RWPE2 (cell line): ENCODE measurements around the gene DNAJA4.

Source experiments
- ATAC-seq: fragments of 200-7000 bp; cut with Tn5 transposase; 3 replicates; pipeline ENCODE4 v1.9.1; 2021; ENCODE audit warnings: low read depth
- DNase-seq: peaks from one replicate; pipeline ENCODE4 v3.0.0-alpha.2; 2020; ENCODE audit warnings: low spot score
- H3K27ac ChIP-seq: fragments of 450-650 bp; 2 replicates; pipeline ENCODE4 v1.5.1; 2017; ENCODE audit warnings: mild to moderate bottlenecking; ENCODE audit not compliant: poor library complexity, severe bottlenecking
- H3K27me3 ChIP-seq: fragments of 250-450 bp; sonication (Bioruptor Pico); 2 replicates; pipeline ENCODE4 v1.5.1; 2021; ENCODE audit warnings: mild to moderate bottlenecking, moderate library complexity; ENCODE audit not compliant: insufficient read depth, poor library complexity, severe bottlenecking
- H3K36me3 ChIP-seq: fragments of 250-450 bp; sonication (Bioruptor Pico); 2 replicates; pipeline ENCODE4 v1.5.1; 2020; ENCODE audit warnings: low read depth, mild to moderate bottlenecking, moderate library complexity
- H3K4me1 ChIP-seq: fragments of 250-450 bp; sonication (Bioruptor Pico); 2 replicates; pipeline ENCODE4 v1.5.1; 2021; ENCODE audit warnings: mild to moderate bottlenecking, moderate library complexity; ENCODE audit not compliant: insufficient read depth, poor library complexity, severe bottlenecking
- H3K4me3 ChIP-seq: fragments of 250-450 bp; sonication (Bioruptor Pico); 2 replicates; pipeline ENCODE4 v1.5.1; 2021; ENCODE audit warnings: mild to moderate bottlenecking, moderate library complexity; ENCODE audit not compliant: severe bottlenecking
- H3K9me3 ChIP-seq: fragments of 250-450 bp; sonication (Bioruptor Pico); 2 replicates; pipeline ENCODE4 v1.5.1; 2021; ENCODE audit warnings: mild to moderate bottlenecking, moderate library complexity; ENCODE audit not compliant: severe bottlenecking
- TF ChIP-seq, protein P1 (sequence below): fragments of 450-650 bp; IDR thresholded peaks from one replicate; pipeline ENCODE4 v1.5.1; 2017; ENCODE audit warnings: mild to moderate bottlenecking, moderate library complexity; ENCODE audit not compliant: poor library complexity, severe bottlenecking

Gene DNAJA4

DNA sequence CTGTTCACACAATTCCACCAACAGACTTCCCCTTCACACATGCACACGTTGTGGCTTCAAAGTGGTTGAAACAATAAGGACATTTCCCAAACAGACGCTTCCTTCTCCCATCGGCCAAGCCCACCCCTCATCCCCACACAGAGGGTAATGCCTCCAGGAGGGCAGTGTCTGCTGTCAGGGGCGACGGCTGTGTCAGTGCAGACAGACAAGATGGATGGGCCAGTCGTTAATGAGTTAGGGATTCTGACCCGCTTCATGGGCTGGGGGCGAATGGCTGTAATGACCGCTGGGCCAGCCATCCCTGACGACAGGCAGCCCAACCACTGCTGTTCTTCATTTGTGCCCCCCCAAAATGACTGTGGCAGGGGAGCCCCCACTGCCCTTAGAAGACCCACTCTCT, 55.2 kb downstream of the DNAJA4 start:
- H3K4me1 ChIP-seq = peaks cover 3% of the 10 kb centered on the region
- H3K27ac ChIP-seq = no peak overlapping the region
- H3K4me3 ChIP-seq = no peak overlapping the region
- no peak for DNase-seq
- H3K27me3 ChIP-seq = no peaks in the 10 kb centered on the region
- no peak for ATAC-seq
- no peaks in the 10 kb centered on the region for H3K36me3 ChIP-seq
- TF ChIP-seq, protein P1, sequence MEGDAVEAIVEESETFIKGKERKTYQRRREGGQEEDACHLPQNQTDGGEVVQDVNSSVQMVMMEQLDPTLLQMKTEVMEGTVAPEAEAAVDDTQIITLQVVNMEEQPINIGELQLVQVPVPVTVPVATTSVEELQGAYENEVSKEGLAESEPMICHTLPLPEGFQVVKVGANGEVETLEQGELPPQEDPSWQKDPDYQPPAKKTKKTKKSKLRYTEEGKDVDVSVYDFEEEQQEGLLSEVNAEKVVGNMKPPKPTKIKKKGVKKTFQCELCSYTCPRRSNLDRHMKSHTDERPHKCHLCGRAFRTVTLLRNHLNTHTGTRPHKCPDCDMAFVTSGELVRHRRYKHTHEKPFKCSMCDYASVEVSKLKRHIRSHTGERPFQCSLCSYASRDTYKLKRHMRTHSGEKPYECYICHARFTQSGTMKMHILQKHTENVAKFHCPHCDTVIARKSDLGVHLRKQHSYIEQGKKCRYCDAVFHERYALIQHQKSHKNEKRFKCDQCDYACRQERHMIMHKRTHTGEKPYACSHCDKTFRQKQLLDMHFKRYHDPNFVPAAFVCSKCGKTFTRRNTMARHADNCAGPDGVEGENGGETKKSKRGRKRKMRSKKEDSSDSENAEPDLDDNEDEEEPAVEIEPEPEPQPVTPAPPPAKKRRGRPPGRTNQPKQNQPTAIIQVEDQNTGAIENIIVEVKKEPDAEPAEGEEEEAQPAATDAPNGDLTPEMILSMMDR = no peak
- no peaks in the 10 kb centered on the region for H3K9me3 ChIP-seq

DNA sequence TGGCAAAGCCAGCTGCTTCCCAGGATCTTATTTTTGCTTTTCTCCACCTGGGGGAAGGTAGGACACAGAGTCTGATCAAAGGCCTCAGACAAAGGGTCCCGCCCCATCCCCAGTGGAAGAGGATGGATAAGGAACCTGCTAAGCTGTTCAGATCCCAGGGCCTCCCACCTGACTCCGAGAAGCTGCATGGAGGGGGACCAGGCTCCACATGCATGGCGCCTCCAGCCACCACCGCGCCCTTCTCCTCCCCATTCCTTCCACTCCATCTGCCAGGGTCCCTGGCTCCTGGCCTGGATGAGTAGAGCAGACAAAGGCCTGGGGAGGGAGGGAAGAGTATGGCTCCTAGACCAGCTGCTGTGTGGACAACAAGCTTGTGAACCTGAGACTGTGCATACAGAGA, 55.8 kb downstream of the DNAJA4 start:
- H3K4me1 ChIP-seq = peaks cover 3% of the 10 kb centered on the region
- no peaks in the 10 kb centered on the region for H3K36me3 ChIP-seq
- H3K27me3 ChIP-seq = no peaks in the 10 kb centered on the region
- H3K27ac ChIP-seq = no peak overlapping the region
- ATAC-seq = no peak
- TF ChIP-seq, protein P1 = no peak
- no peak for DNase-seq
- no peak overlapping the region for H3K4me3 ChIP-seq
- H3K9me3 ChIP-seq = no peaks in the 10 kb centered on the region

DNA sequence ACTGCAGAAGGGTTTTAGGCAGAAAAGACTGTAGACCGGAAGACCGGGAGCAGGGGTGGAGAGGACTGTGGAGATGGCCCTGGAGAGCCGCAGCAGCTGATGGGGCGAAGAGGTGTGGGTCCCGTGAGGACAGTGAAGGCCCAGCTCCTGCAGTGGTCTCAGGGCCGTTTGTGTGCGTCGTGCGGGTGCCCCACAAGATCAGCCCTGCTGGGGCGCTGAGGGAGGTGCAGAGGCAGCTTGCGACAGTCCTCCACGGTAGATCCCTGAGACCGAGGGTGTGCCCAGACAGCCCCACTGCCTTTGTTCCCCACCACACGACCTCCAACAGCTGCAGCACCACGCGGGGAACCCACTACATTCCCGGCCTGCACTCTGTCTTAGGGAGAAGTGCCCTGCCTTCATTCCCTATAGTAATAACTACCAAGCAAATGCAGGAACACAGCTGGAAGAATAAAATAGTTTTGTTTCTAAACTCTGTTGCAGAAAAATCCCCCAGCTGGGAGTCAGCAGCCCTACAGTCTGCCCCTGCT, 56.7 kb downstream of the DNAJA4 start:
- no peaks in the 10 kb centered on the region for H3K27me3 ChIP-seq
- no peak for ATAC-seq

DNA sequence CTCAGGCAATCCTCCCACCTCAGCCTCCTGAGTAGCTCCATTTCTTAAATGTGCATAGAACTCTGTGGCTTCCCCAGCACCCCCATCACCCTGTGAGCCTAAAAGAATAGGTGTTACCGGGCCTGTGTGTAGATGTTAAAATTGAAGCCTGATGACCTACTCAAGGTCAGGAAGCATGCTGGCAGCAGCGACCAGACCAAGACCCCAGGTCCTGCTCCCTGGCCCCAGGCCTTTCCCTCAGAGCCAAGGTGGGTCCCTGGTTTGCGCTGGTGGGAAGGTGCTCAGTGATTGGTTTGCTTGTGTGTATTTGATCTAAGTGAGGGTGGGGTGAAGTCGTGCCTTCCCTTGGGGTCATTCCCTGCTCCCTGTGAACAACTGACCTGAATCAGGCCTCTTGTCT, 57.4 kb downstream of the DNAJA4 start:
- no peak for ATAC-seq
- H3K27me3 ChIP-seq = no peaks in the 10 kb centered on the region
- no peaks in the 10 kb centered on the region for H3K9me3 ChIP-seq
- H3K4me3 ChIP-seq = no peak overlapping the region
- no peaks in the 10 kb centered on the region for H3K36me3 ChIP-seq
- H3K27ac ChIP-seq = no peak overlapping the region
- H3K4me1 ChIP-seq = peaks cover 3% of the 10 kb centered on the region
- DNase-seq = no peak
- TF ChIP-seq, protein P1 = no peak

More for the DNA sequence above, 56.7 kb downstream of the DNAJA4 start:
- Histone ChIP-seq H3K4me1 (peaks cover 3% of the 10 kb centered on the region), H3K36me3 (no peaks in the 10 kb centered on the region), H3K4me3 (no peak overlapping the region), H3K9me3 (no peaks in the 10 kb centered on the region), H3K27ac (no peak overlapping the region)
- TF ChIP-seq, protein P1 = no peak
- DNase-seq = no peak

DNA sequence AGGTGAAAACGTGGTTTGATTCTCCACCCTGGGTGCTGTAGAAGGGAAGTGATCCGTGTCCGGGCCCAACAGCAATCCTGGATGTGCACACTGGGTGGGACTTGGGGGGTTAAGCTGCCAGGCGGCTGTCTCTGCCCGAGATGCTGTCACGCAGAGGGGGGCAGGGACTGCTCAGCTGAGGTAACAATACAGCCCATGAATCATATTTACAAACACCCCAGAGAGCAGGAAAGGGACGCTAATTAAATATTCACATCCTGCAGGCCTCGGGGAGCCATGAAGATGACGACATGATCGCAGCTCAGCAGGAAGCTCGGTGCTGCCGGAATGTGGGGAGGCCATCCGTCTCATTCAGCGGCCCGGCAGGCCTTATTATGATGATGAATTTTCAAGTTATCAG, 57.9 kb downstream of the DNAJA4 start:
- no peaks in the 10 kb centered on the region for H3K27me3 ChIP-seq
- no peak overlapping the region for H3K27ac ChIP-seq
- no peaks in the 10 kb centered on the region for H3K36me3 ChIP-seq
- DNase-seq (no peak), ATAC-seq (peak; percentile 39; the same call in 2 of the 3 replicates)
- H3K4me1 ChIP-seq = peaks cover 3% of the 10 kb centered on the region
- no peaks in the 10 kb centered on the region for H3K9me3 ChIP-seq
- no peak overlapping the region for H3K4me3 ChIP-seq
- TF ChIP-seq, protein P1 = no peak
